GM19035 (cell line): ENCODE measurements around the gene CDC25A.
"Not testable (repeated sequence)": the region's sequence is repeated elsewhere in the genome, so short reads cannot be mapped to it uniquely, and the experiment has no call there.

Experiments
- ATAC-seq: cut with Tn5 transposase; IDR thresholded peaks from one replicate; pipeline ENCODE4 v1.9.1; 2021; ENCODE audit not compliant: unreplicated experiment

The CDC25A gene

DNA sequence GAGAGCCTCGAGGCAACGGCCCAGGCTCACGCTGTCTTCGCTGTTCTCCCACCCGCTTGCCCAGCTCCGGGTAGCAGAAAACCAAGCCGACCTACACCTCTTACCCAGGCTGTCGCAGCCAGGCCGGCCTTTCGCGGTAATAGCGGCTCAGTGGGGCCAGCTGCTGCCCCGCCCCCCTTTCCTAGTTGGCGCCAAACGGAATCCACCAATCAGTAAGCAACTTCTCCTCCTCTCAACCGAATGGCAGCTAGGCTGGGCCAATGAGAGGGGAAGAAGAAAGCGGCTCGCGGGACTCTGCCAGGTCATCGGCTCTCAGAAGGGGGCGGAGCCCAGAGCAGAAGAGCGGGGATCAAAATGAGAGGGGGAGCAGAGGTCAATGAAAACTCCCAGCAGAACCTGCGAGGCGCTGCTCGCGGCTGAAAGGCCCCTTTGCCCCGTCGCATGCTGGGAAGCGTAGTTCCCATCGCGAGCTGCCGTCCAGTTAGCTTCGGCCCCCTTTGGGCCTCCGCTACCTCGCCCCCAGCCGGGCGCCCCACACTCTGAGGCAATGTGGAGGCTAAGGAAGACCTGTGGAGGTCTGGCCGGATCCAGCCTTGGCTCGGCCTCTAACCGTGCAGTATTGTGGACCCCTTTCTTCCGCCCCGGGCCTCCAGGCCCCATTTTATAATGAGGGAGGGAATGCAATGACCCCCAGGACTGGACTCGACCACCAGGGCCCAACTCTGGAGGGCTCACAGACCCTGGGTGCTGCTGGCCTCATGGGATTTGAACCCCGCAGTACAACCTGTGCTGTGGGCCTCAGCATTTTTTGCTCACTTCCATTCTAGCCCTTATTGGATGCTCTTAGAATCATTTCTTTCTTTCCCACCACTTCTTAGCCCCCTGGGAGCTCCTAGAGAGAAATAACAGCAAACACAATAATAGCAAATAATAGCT is at the start of gene CDC25A:
Gene CDC25A, minus strand, starts transcription at position 152 of the 936 bp plus-strand sequence. CDS start 470 bp downstream, outside the sequence.
- peak; percentile 94 for ATAC-seq

- no peak for ATAC-seq
Measured at GRCh38 chr3:48236531-48236930, 48.3 kb upstream of the CDC25A start.

DNA sequence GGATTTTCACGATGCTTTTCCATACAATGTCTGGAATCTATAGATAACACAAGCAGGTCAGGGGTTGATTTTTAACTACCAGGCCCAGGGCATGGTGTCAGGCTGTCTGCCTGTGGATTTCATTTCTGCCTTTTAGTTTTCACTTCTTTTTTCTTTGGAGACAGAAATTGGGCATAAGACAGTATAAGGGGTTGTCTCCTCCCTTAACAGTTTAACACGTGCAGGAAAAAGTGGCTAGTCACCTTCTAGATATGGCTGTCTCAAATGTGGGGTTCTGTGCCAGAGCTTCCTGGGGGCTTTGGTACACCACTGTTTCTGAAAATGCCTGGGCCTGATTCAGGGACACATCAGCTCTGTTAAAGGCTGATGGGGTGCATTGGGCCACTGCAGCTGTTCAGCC is 45.3 kb upstream of the CDC25A start:
- no peak for ATAC-seq

DNA sequence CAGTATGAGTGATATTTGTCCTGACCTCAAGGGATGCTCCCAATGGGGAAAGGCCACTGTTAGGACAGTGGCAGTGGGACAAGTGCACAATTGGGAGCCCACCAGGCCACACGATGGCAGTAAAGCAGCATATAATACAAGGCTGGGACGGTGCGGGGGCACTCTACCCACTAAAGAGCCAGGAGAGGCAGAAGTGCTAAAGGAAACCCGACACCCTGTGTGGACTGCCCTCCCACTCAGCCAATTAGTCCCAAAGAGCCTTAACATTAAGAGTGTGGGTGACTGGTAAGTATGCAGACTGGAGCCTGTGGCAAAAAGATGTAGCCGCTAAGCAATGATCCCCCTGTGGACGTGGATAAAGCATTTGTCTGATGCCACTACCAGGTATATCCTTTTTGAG is 44.5 kb upstream of the CDC25A start:
- ATAC-seq, result no peak

DNA sequence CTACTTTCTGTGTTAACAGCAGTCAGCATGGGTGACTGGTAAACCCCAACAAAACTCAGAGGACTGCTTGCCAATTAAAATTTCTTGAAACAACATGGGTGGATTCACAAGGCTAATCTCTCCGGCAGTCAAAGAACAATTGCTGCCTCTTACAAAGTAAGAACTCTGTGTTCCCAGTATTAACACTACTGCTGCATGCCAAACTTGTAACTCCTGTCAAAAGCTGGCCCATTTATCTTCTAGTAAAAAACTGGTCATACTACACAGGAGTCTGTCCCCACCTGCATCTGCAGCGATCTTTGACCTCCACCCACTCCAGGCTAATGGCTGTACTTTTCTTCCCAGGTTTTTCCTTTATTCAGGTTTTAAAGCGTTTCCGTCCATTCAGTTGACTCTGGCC is 44.0 kb upstream of the CDC25A start:
- ATAC-seq, result no peak

DNA sequence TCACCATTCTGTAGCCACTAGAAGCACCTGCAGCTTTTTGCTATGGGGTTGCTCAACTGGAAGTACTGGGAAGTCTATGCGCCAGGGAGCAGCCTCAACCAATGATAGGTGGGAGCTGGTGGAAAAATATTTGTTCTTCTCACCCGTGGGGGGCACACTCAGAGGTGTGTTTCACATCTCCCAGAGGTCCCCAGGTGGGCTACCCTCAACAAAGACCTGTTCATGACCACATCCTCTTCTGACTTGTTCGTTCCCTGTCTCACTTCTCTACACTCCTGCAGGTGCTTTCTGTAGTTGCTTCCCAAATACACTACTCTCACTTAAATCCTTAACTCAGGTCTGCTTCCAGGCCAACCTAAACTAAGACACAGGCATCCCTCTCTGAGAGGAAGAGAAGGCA is 38.7 kb upstream of the CDC25A start:
- ATAC-seq, result no peak

DNA sequence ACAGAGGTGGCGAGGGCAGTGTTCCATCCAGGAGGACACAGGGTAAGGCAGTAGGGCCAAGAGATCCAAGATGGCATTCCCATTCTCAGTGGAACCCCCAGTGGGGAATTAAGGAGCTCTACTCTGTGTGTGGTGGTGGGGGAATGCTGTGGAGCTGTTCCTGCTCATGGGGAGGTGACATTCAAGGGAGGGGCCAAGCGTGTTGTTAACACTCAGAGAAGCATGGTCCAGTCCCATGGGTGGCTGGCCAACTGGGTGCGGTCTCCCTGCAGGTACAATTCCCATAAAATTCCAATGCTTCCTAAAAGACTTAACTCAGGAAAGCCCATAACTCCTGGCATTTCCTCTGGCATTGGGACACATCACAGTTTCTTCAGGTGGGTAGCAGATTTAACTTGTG is 37.4 kb upstream of the CDC25A start:
- no peak for ATAC-seq

DNA sequence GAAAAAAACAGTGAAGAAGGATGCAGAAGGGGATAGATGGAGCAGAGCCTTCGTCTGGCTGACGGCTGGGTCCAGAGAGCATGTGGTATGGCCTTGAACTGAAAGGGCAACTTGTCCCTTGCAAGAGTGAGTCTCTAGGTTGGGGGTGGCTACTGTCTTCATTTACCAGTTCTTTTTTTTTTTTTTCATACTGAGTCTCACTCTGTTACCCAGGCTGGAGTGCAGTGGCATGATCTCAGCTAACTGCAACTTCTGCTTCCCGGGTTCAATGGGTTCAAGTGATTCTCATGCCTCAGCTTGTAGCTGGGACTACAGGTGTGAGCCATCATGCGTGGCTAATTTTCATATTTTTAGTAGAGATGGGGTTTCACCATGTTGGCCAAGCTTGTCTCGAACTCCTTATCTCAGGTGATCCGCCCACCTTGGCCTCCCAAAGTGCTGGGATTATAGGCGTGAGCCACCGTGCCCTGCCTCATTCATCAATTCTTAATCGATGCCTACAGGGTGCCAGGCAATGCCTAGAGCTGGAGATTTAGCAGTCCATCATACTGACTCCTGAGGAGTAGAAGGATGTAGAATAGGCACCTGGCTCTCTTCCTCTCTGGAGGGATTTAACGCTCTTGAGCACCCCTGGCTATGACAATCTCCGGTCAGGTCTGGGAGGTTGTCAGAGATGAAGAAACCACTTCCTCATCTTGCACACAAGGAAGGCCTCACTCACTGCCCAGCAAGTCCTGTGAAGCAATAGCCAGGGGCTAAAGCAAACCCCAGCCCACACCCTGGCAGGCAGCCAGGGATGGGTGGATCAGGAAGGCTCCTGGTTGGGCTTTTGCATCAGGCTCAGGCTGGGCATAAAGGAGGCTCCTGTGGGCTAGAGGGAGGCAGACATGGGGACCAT is 34.6 kb upstream of the CDC25A start, which contains the start of gene CAMP:
Gene CAMP, plus strand, starts transcription at position 880 of the 898 bp plus-strand sequence. Its CDS starts 17 bp downstream, at position 897.
- peak; percentile 57 for ATAC-seq

- ATAC-seq, result no peak
Measured at GRCh38 chr3:48220746-48221145, 32.5 kb upstream of the CDC25A start.

DNA sequence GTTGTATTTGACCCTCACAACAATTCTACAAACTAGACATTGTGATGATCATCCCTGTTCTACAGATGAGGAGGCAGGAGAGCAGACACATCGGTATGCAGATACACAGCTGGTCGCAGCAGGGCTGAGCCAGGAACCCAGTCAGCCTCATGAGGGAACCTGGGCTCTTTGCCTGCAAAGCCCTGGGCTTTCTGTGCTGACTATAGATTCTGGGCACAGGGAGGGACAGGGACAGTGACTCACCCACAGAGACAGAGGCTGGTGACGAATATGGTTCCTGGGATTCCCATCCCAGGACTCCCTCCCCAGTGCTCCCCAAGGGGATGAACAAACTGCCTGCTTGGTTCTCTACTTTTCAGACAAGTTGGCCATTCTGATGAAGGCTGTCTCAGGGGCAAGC is 31.3 kb upstream of the CDC25A start:
- no peak for ATAC-seq

DNA sequence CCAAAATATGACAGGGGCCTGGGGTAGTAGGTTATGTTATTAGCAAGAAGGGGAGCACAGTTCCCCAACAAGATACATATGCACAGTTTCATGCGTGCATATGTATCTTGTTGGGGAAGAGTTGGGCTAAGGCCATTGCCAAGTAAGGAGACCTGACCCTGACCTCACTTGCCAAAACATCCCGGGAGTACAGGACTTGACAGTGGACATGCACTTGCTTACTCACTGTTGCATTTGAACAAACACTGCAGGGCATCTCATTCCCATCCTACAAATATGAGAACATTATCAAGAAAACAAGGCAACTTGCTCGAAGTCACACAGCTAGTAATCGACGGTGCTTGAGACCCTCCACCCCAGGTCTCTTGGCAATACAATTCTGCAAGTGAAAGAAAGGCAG is 30.3 kb upstream of the CDC25A start:
- no peak for ATAC-seq

DNA sequence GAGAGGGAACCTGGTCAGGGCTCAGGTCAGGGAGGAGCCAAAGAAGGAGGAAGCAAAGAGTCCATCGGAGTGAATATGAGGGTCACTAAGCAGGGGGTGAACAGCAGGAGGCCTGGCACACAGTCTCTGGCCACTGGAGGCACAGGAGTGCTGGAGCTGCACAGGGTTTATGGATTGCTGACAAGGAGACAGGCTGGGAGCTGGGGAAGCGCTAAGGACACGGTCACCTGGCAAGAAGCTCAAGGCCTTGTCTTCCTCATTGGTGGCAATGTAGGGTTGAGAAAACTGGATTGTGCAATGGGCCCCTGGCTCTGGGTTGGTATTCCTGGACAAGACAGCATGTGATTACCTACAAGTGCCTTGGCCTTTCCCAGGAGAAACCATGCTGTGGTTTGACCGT is 29.2 kb upstream of the CDC25A start:
- no peak for ATAC-seq

DNA sequence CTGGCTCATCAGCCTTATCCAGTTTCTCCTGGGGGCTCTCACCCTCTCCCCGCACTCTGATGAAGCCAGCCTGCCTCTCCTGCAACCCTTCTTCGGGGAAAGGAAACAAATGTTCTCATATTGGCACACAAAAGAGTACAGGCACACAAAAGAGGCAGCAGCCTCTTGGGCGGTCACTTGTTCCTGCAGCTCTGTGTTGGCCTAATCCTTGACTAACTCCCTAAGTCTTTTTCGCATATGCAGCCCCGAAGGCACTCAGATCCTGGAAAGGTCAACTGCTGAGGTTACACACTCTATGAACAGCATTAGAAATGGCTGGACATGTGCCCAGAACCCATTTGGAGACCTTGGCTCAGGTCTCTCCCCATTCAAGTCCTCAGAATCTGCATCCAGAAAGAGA is 27.7 kb upstream of the CDC25A start:
- no peak for ATAC-seq

- no peak for ATAC-seq
Measured at GRCh38 chr3:48215466-48215865, 27.2 kb upstream of the CDC25A start.

DNA sequence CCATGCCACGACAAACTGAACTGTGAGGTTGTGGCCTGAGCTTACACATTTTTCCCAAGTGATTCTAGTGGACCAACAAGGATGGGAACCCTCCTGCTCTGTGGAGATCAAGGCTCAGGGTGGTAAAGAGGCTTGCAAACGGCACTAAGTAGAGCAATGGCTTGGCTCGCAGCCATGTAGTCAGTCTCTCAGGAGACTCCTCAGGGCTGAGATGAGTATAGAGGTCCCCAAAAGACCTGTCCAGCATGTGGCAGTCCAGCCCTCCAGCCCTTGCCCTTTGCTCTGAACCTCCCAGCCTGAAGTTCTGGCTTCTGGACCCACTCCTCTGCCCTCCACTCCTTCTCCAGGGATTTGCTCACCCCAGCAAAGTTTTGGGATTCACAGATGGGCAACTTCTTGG is 26.8 kb upstream of the CDC25A start:
- no peak for ATAC-seq

GRCh38 chr3:48214225-48214624 is 26.0 kb upstream of the CDC25A start:
- no peak for ATAC-seq

DNA sequence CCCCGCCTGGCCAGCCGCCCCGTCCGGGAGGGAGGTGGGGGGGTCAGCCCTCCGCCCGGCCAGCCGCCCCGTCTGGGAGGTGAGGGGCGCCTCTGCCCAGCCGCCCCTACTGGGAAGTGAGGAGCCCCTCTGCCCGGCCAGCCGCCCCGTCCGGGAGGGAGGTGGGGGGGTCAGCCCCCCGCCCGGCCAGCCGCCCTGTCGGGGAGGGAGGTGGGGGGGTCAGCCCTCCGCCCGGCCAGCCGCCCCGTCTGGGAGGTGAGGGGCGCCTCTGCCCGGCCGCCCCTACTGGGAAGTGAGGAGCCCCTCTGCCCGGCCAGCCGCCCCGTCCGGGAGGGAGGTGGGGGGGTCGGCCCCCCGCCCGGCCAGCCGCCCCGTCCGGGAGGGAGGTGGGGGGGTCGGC is 23.6 kb upstream of the CDC25A start:
- ATAC-seq, result not testable (repeated sequence)

GRCh38 chr3:48210534-48210933 is 22.3 kb upstream of the CDC25A start:
- not testable (repeated sequence) for ATAC-seq

GRCh38 chr3:48209445-48209844 is 21.2 kb upstream of the CDC25A start:
- ATAC-seq, result no peak

DNA sequence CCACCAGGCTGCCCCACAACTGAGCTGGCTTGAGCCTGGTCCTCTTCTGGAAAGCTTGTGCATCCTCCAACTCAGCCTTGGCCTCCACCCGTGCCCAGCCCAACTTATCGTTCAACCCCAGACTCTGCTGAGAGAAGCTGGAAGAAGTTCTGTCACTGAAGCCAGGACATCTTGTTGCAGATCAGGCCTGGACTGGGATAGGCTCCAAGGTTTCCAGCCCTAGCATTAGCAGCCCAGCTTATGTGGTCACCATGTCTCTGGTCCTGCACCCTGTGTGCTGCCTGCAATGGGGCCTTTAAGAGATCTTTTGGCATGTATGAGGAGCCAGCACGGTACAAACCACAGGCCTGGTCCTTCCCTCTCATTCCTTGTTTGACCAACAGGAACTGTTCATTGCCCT is 19.9 kb upstream of the CDC25A start:
- ATAC-seq, result no peak

DNA sequence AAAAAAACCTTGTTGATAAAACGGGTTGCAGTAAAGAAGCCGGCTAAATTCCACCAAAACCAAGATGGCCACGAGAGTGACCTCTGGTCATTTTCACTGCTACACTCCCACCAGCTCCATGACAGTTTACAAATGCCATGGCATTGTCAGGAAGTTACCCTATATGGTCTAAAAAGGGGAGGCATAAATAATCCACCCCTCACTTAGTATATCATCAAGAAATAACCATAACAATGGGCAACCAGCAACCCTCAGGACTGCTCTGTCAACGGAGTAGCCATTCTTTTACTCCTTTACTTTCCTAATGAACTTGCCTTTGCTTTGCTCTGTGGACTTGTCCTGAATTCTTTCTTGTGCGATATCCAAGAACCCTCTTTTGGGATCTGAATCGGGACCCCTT is 14.4 kb upstream of the CDC25A start:
- ATAC-seq, result no peak

- ATAC-seq, result no peak
Measured at GRCh38 chr3:48199117-48199516, 10.9 kb upstream of the CDC25A start.
